Dendritic cell treated with granulocyte-macrophage colony-stimulating factor and Interleukin-4, amounts not matched to agents 40 ng/mL and 50 ng/mL, for 4 days (primary cell): Measurements from ENCODE around the gene ZNF821.
A peak's percentile ranks its signal among the peaks of the same experiment; 100 is the strongest.
"Not testable (repeated sequence)": the region's sequence is repeated elsewhere in the genome, so short reads cannot be mapped to it uniquely, and the experiment has no call there.

Source experiments
- H3K27ac Mint-ChIP-seq: one replicate; pipeline ENCODE4 v1.8.0; 2022; ENCODE audit warnings: mild to moderate bottlenecking, mixed read lengths
- H3K27me3 Mint-ChIP-seq: one replicate; pipeline ENCODE4 v1.8.0; 2022; ENCODE audit warnings: mild to moderate bottlenecking, mixed read lengths
- H3K36me3 Mint-ChIP-seq: one replicate; pipeline ENCODE4 v1.8.0; 2022; ENCODE audit warnings: low read depth, mixed read lengths
- H3K4me1 Mint-ChIP-seq: one replicate; pipeline ENCODE4 v1.8.0; 2022; ENCODE audit warnings: low read depth, mixed read lengths
- H3K4me3 Mint-ChIP-seq: one replicate; pipeline ENCODE4 v1.8.0; 2022; ENCODE audit warnings: mild to moderate bottlenecking, moderate library complexity, mixed read lengths
- H3K9me3 Mint-ChIP-seq: one replicate; pipeline ENCODE4 v1.8.0; 2022; ENCODE audit warnings: mixed read lengths
- intact Hi-C: fragments of 100-400 bp; cut with micrococcal nuclease; formaldehyde crosslinking; loops from one replicate; pipeline ENCODE4 v1.15.0; 2022

Gene ZNF821

DNA sequence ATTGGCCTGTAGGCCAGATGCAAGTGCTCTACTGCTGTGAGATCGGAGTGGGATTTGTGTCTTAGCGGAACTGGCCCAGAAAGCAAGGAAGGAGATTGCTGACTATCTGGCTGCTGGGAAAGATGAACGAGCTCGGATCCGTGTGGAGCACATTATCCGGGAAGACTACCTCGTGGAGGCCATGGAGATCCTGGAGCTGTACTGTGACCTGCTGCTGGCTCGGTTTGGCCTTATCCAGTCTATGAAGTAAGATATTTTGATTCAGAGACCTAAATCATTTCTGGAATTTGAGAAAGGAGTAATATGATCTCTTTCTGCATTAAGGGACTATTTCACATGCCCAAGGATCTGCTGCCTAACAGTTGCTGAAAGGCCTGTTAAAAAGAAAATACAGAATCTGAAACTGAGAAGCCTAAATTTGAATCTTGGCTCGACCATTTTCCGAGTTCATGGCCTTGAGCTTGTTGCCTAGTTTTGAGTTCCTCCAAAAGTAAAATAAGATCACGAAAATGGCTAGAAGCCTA, 32.5 kb upstream of the ZNF821 start:
- Mint-ChIP-seq H3K4me3 (no peak overlapping the region), H3K36me3 (peaks cover 98% of the 10 kb centered on the region), H3K9me3 (no peaks in the 10 kb centered on the region), H3K4me1 (peaks cover 71% of the 10 kb centered on the region), H3K27ac (no peak overlapping the region), H3K27me3 (no peaks in the 10 kb centered on the region)
- intact Hi-C loops = loop anchor here (10.0 kb wide), 1 partner anchor 192 kb away; the partner anchor contains the start of gene PHLPP2

GRCh38 chr16:71915350-71915749, 31.4 kb upstream of the ZNF821 start:
- Mint-ChIP-seq H3K36me3 (peaks cover 88% of the 10 kb centered on the region), H3K4me1 (peaks cover 64% of the 10 kb centered on the region), H3K9me3 (no peaks in the 10 kb centered on the region), H3K4me3 (no peak overlapping the region), H3K27ac (no peak overlapping the region), H3K27me3 (no peaks in the 10 kb centered on the region)
- intact Hi-C loops = loop anchor here (10.0 kb wide), 1 partner anchor 191 kb away; the partner anchor contains the start of gene PHLPP2

GRCh38 chr16:71914802-71915201, 30.8 kb upstream of the ZNF821 start:
- no peaks in the 10 kb centered on the region for H3K27me3 Mint-ChIP-seq
- intact Hi-C loops = loop anchor here (10.0 kb wide), 1 partner anchor 190 kb away; the partner anchor contains the start of gene PHLPP2
- H3K9me3 Mint-ChIP-seq = no peaks in the 10 kb centered on the region
- H3K27ac Mint-ChIP-seq = no peak overlapping the region
- peaks cover 62% of the 10 kb centered on the region for H3K4me1 Mint-ChIP-seq
- H3K4me3 Mint-ChIP-seq = no peak overlapping the region
- H3K36me3 Mint-ChIP-seq = peaks cover 88% of the 10 kb centered on the region

DNA sequence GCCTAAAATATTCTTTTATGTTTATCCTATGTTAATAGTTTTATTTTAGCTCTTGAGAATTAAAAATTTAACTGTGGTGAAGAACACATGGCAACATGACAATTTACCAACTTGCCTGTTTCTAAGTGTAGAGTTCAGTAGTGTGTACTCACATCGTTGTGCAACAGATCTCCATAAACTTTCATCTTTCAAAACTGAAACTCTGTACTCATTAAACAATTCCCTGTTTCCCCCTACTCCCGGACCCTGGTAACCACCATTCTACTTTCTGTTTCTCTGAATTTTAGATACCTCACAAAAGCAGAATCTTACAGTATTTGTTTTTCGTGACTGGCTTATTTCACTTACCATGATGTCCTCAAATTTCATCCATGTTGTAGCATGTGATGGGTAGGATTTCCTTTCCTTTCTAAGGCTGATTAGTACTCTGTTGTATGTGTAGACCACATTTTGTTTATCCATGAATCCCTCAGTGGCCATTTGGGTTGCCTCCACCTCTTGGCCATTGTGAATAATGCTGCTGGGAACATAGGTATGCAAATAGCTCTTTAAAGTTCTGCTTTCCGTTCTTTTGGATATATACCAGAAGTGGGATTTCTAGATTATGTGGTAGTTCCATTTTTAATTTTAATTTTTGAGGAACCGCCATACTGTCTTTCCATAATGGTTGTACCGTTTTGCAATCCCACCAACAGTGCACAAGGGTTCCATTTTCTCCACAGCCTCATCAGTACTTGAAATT, 28.7 kb upstream of the ZNF821 start:
- peak overlapping the region; percentile 7 for H3K27ac Mint-ChIP-seq
- peaks cover 59% of the 10 kb centered on the region for H3K4me1 Mint-ChIP-seq
- H3K36me3 Mint-ChIP-seq = peaks cover 86% of the 10 kb centered on the region
- H3K9me3 Mint-ChIP-seq = no peaks in the 10 kb centered on the region
- intact Hi-C loops = loop anchor here (10.0 kb wide), 1 partner anchor 188 kb away; the partner anchor contains the start of gene PHLPP2
- H3K27me3 Mint-ChIP-seq = no peaks in the 10 kb centered on the region
- no peak overlapping the region for H3K4me3 Mint-ChIP-seq

DNA sequence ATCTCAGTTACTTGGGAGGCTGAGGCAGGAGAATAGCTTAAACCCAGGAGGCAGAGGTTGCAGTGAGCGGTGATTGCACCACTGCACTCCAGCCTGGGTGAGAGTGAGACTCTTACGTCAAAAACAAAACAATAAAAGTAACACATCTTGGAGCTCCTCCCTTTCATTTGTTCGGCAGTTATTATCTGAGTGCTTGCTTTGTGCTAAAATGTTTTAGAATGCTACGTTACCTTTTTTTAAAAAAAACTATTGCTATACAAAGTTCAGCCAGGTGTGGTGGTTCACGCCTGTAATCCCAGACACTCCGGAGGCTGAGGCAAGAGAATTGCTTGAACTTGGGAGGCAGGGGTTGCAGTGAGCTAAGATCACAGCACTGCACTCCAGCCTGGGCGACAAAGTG, 27.1 kb upstream of the ZNF821 start:
- Mint-ChIP-seq H3K4me3 (no peak overlapping the region), H3K9me3 (no peaks in the 10 kb centered on the region), H3K4me1 (peaks cover 64% of the 10 kb centered on the region), H3K36me3 (peaks cover 86% of the 10 kb centered on the region), H3K27me3 (no peaks in the 10 kb centered on the region), H3K27ac (no peak overlapping the region)
- intact Hi-C loops = loop anchor here (10.0 kb wide), 1 partner anchor 186 kb away; the partner anchor contains the start of gene PHLPP2

DNA sequence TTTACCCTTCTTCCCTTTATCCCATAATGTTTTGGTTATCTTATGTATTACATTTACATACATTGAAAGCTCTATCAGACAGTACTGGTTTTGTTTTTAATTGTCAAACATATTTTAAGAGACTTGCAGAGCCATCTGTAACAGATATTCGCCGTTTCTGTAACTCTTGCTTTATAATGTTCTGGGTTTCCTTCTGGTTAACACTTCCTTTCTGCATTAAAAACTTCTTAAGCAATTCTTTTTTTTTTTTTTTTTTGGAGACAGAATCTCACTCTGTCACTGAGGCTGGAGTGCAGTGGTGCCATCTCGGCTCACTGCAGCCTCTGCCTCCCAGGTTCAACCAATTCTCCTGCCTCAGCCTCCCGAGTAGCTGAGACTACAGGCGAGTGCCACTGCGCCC, 21.8 kb upstream of the ZNF821 start:
- H3K27me3 Mint-ChIP-seq, intact Hi-C loops, H3K9me3 Mint-ChIP-seq, H3K4me3 Mint-ChIP-seq, H3K27ac Mint-ChIP-seq: not testable (repeated sequence)
- H3K4me1 Mint-ChIP-seq = peaks cover 67% of the 10 kb centered on the region
- peaks cover 75% of the 10 kb centered on the region for H3K36me3 Mint-ChIP-seq

- H3K27ac Mint-ChIP-seq = no peak overlapping the region
- intact Hi-C loops = no loop called here
- no peaks in the 10 kb centered on the region for H3K9me3 Mint-ChIP-seq
- H3K4me3 Mint-ChIP-seq = no peak overlapping the region
- peaks cover 72% of the 10 kb centered on the region for H3K4me1 Mint-ChIP-seq
- peaks cover 65% of the 10 kb centered on the region for H3K36me3 Mint-ChIP-seq
- H3K27me3 Mint-ChIP-seq = no peaks in the 10 kb centered on the region
Measured at GRCh38 chr16:71904239-71904638, 20.3 kb upstream of the ZNF821 start.

DNA sequence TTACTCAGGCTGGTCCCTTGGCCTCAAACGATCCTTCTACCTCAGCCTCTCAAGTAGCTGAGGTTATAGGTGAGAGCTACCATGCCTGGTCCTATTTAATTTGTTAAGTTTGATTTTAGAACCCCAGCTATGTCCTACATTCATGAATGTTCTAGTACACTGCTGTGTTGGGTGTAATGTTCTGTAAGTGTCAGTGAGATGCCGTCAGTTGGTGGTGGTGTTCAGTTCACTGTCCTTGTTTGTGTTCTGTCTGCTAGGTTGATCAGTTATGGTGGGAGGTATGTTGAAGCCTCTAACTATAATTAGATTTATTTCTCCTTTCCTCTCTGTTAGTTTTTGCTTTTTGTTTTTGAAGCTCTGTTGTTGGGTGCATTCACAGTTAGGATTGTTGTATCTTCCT, 19.6 kb upstream of the ZNF821 start:
- no peaks in the 10 kb centered on the region for H3K9me3 Mint-ChIP-seq
- H3K4me3 Mint-ChIP-seq = no peak overlapping the region
- peaks cover 66% of the 10 kb centered on the region for H3K4me1 Mint-ChIP-seq
- peaks cover 60% of the 10 kb centered on the region for H3K36me3 Mint-ChIP-seq
- H3K27ac Mint-ChIP-seq = no peak overlapping the region
- intact Hi-C loops = no loop called here
- no peaks in the 10 kb centered on the region for H3K27me3 Mint-ChIP-seq

DNA sequence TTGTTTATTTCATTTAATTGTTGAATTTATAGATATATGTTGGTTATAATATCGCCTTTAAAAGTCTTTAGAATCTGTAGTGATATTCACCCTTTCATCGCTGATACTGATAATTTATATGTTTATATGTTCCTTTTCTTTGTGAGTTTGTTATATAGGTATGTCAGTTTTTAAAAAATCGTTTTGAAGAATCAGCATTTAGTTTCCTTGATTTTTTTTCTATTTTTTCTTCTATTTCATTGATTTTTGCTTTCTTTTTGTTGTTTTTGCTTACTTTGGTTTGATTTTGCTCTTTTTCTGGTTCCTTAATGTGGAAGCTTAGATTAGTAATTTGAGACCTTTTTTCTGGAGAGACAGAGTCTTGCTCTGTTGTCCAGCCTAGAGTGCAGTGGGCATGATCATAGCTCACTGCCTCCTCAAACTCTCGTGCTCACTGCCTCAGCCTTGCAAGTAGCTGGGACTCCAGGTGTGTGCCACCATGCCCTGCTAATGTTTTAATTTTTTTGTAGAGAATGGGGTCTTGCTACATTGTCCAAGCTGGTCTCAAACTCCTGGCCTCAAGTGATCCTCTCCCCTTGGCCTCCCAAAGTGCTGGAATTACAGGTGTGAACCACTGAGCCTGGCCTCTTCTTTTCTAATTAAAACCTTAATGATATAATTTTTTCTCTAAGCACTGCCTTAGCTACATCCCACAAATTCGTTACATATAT, 18.8 kb upstream of the ZNF821 start:
- H3K4me1 Mint-ChIP-seq = peaks cover 66% of the 10 kb centered on the region
- H3K9me3 Mint-ChIP-seq = no peaks in the 10 kb centered on the region
- H3K27ac Mint-ChIP-seq = peak overlapping the region; percentile 49
- intact Hi-C loops = no loop called here
- no peaks in the 10 kb centered on the region for H3K27me3 Mint-ChIP-seq
- peaks cover 57% of the 10 kb centered on the region for H3K36me3 Mint-ChIP-seq
- no peak overlapping the region for H3K4me3 Mint-ChIP-seq

GRCh38 chr16:71899171-71899570, 15.2 kb upstream of the ZNF821 start:
- Mint-ChIP-seq H3K27me3 (no peaks in the 10 kb centered on the region), H3K4me1 (peaks cover 51% of the 10 kb centered on the region), H3K4me3 (peak overlapping the region; percentile 40), H3K27ac (peak overlapping the region; percentile 82), H3K9me3 (no peaks in the 10 kb centered on the region), H3K36me3 (peaks cover 51% of the 10 kb centered on the region)
- intact Hi-C loops = no loop called here

GRCh38 chr16:71896764-71897368, 12.9 kb upstream of the ZNF821 start:
- Mint-ChIP-seq H3K9me3 (no peaks in the 10 kb centered on the region), H3K36me3 (peaks cover 37% of the 10 kb centered on the region), H3K4me3 (peak overlapping the region; percentile 74), H3K27ac (peak overlapping the region; percentile 98), H3K4me1 (peaks cover 40% of the 10 kb centered on the region), H3K27me3 (no peaks in the 10 kb centered on the region)
- intact Hi-C loops = loop anchor here (1.0 kb wide), 1 partner anchor 88 kb away; no protein-coding TSS in a partner anchor

- intact Hi-C loops = loop anchor here (1.0 kb wide), 2 partner anchors 12 to 87 kb away; partner anchors contain the start of gene ZNF821
- no peaks in the 10 kb centered on the region for H3K27me3 Mint-ChIP-seq
- peak overlapping the region; percentile 98 for H3K27ac Mint-ChIP-seq
- H3K9me3 Mint-ChIP-seq = no peaks in the 10 kb centered on the region
- H3K4me3 Mint-ChIP-seq = peak overlapping the region; percentile 91
- peaks cover 33% of the 10 kb centered on the region for H3K4me1 Mint-ChIP-seq
- H3K36me3 Mint-ChIP-seq = peaks cover 37% of the 10 kb centered on the region
Measured at GRCh38 chr16:71895679-71896365, 11.8 kb upstream of the ZNF821 start.

DNA sequence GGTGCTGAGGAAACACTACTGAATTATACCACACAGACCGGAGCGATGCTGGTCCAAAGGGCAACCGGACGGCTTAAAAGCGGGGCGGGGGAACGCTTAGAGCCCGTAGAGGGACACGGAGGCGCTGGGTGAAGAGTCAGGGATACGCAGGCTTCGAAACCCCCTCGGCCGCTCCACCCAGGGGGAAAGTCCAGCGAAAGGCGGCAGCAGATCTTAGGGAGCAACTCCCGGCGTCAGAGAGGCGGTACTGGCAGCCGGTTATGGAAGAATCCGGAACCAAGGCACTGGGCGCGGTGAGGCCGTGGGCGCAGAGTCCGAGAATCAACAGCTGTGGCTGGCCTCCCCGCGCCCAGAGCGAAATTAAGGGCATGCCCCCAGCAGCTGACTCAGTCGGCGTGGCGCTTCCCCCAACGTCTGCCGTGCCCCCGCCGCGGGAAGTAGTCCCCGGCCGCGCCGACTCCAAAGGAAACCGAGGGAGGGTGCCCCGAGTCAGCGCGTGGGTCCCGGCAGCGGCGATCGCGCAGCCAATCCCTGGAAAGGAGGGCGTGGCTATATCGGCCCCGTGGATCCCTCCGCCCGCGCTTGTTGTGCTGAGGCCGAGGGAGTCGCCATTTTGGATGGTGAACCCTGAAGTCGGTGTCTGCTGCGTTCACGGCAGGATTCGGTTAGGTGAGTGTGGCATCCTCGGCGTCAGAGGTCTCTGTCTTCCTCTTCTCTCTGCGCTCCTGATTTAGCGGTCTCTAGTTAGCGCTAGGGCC, 11.1 kb upstream of the ZNF821 start, which contains the start of gene IST1:
IST1 (plus strand) TSS at position 611 of the 758 bp plus-strand sequence. CDS start 20,110 bp downstream, outside the sequence.
- H3K4me3 Mint-ChIP-seq = peak within 1 kb of the TSS; percentile 91
- intact Hi-C loops = loop anchor here (1.0 kb wide), 1 partner anchor 11 kb away; the partner anchor contains the start of gene ZNF821
- H3K27me3 Mint-ChIP-seq = no peaks in the 10 kb centered on the region
- peak within 1 kb of the TSS; percentile 98 for H3K27ac Mint-ChIP-seq
- H3K4me1 Mint-ChIP-seq = peaks cover 30% of the 10 kb centered on the region
- H3K36me3 Mint-ChIP-seq = peaks cover 37% of the 10 kb centered on the region
- H3K9me3 Mint-ChIP-seq = no peaks in the 10 kb centered on the region
